Spleen (tissue), 11 donors: Measurements from ENCODE around the gene TLE4. TPM values are rescaled to one million over a fixed set of nuclear protein-coding genes. Genes with fewer than 3 reads are reported as not detected.
A peak's percentile ranks its signal among the peaks of the same experiment; 100 is the strongest.

Experiments
- DNase-seq: peaks from one replicate; pipeline ENCODE4 v3.0.0-alpha.2; 2020
- H3K27ac ChIP-seq, 8 donors: fragments of 200-600 bp; sonication (generic) in 7 of 8; 1 replicate in 4 of 8; 2 replicates in 4 of 8; pipeline versions ENCODE4 v1.5.0 to v1.8.0; 2016 to 2021; ENCODE audit warnings: inconsistent platforms in 4 of 8, mild to moderate bottlenecking in 4 of 8, moderate library complexity in 1 of 8
- H3K27me3 ChIP-seq, 7 donors: fragments of 200-600 bp; sonication (generic) in 6 of 7; replicated peaks in 1 of 7; 1 replicate in 4 of 7; 2 replicates in 3 of 7; pipeline versions ENCODE4 v1.5.0 to v1.8.0; 2016 to 2021; ENCODE audit warnings: inconsistent platforms in 3 of 7, mild to moderate bottlenecking in 1 of 7
- H3K36me3 ChIP-seq, 6 donors: fragments of 200-600 bp; sonication (generic) in 5 of 6; 1 replicate in 4 of 6; 2 replicates in 2 of 6; pipeline versions ENCODE4 v1.5.0 to v1.8.0; 2016 to 2021; ENCODE audit warnings: inconsistent platforms in 2 of 6
- H3K4me1 ChIP-seq, 6 donors: fragments of 200-600 bp; sonication (generic) in 5 of 6; 1 replicate in 3 of 6; 2 replicates in 3 of 6; pipeline versions ENCODE4 v1.5.0 to v1.8.0; 2016 to 2021; ENCODE audit warnings: inconsistent platforms in 3 of 6
- H3K4me3 ChIP-seq, 8 donors: fragments of 200-600 bp; sonication (generic) in 7 of 8; 1 replicate in 4 of 8; 2 replicates in 4 of 8; pipeline versions ENCODE4 v1.5.0 to v1.8.0; 2016 to 2021; ENCODE audit warnings: inconsistent platforms in 4 of 8, mild to moderate bottlenecking in 4 of 8, moderate library complexity in 2 of 8
- H3K9me3 ChIP-seq, 8 donors: fragments of 200-600 bp; sonication (generic) in 7 of 8; 1 replicate in 4 of 8; 2 replicates in 4 of 8; pipeline versions ENCODE4 v1.5.0 to v1.8.0; 2016 to 2021; ENCODE audit warnings: inconsistent platforms in 4 of 8
- CTCF ChIP-seq, 11 experiments: fragments of 200-600 bp in 7 of 11; fragments of 450-650 bp in 4 of 11; sonication (generic) in 4 of 11; IDR thresholded peaks in 8 of 11; conservative IDR thresholded peaks in 3 of 11; 1 replicate in 7 of 11; 2 replicates in 4 of 11; pipeline versions ENCODE4 v1.4.0 to v1.8.0; 2016 to 2021; ENCODE audit warnings: antibody characterized with exemption in 11 of 11, inconsistent platforms in 4 of 11, mild to moderate bottlenecking in 1 of 11
- POLR2A ChIP-seq, 3 donors: fragments of 450-650 bp; IDR thresholded peaks; one replicate each; pipeline ENCODE4 v1.5.1; 2017; ENCODE audit warnings: antibody characterized with exemption in 3 of 3, mild to moderate bottlenecking in 1 of 3
- POLR2AphosphoS5 ChIP-seq, 3 donors: sonication (generic); formaldehyde crosslinking; IDR thresholded peaks; one replicate each; pipeline ENCODE4 v1.5.1; 2017; ENCODE audit warnings: antibody characterized with exemption in 3 of 3
- WGBS, 5 donors: extraction: QIAGEN DNeasy Blood & Tissue Kit in 3 of 5; methylation state at CpG; one replicate each; pipeline versions ENCODE4 v1.1.5 to v1.1.7; 2013 to 2018; 5-methylcytosine and 5-hydroxymethylcytosine counted together
- intact Hi-C: fragments of 100-400 bp; cut with DNase I; formaldehyde crosslinking; loops from one replicate; pipeline ENCODE4 v1.15.0; 2023; ENCODE audit warnings: low total_unique reads
- polyA plus RNA-seq, 3 donors: library from polyadenylated mRNA; stranded (reverse); fragments of 200-250 nt; gene quantifications; one replicate each; pipeline ENCODE4 v1.2.1, GENCODE V29; 2013
- total RNA-seq, 7 donors: library from RNA; depleted of rRNA in 3 of 7; stranded (reverse); fragments of >200 nt in 3 of 7; fragmentation: NEBNext Ultra II Directional in 4 of 7; extraction: Animal tissue kit (Norgen Biotek cat#: 25700) in 4 of 7; gene quantifications; one replicate each; pipeline versions ENCODE4 v1.1.0 to v1.2.1, GENCODE V29; 2016 to 2021
- donor health status: healthy with polysubstance abuse.
- donor health status: DM: no; HTN: no; CAD: no; lungs with moderate emphysema.
- donor health status: DM: no; HTN: no; CAD: no.
- donor health status: Bipolar disorder and iron deficiency.
- donor health status: healthy.
- donor health status: DM: no; HTN: no; CAD: no.
- donor health status: DM: yes; HTN: yes; CAD: no.

TLE4 gene
- total and polyA plus RNA-seq, 10 donors: 7.8 to 92.8 (median 70.5) TPM

GRCh38 chr9:79632060-79632459 lies 60.3 kb downstream of the TLE4 start:
- H3K36me3 ChIP-seq: peaks cover 0 to 22% (median 0%) of the 10 kb centered on the region in 6 donors
- no peaks in the 10 kb centered on the region for H3K27me3 ChIP-seq
- 96 to 99% (median 97%) methylated on average over 5 of the region's 5 CpGs for WGBS, 5 donors
- DNase-seq: no peak
- H3K4me1 ChIP-seq: peaks cover 0 to 78% (median 24%) of the 10 kb centered on the region in 6 donors
- no peak overlapping the region for H3K27ac ChIP-seq
- intact Hi-C loops: no loop called here
- H3K4me3 ChIP-seq: no peak overlapping the region
- no peaks in the 10 kb centered on the region for H3K9me3 ChIP-seq
- TF ChIP-seq POLR2AphosphoS5 (IDR thresholded peaks at IDR 0.05) (no peak), POLR2A (IDR thresholded peaks at IDR 0.05) (no peak), CTCF (IDR thresholded peaks at IDR 0.05 in 8 of 11, conservative IDR thresholded peaks at IDR 0.05 in 3 of 11) (no peak)

GRCh38 chr9:79632705-79633104 lies 60.9 kb downstream of the TLE4 start:
- WGBS, 5 donors: 72 to 93% (median 88%) methylated on average over 1 of the region's 1 CpG
- no peak for TF ChIP-seq POLR2A (IDR thresholded peaks at IDR 0.05)
- TF ChIP-seq POLR2AphosphoS5 (IDR thresholded peaks at IDR 0.05): no peak
- TF ChIP-seq CTCF (IDR thresholded peaks at IDR 0.05 in 8 of 11, conservative IDR thresholded peaks at IDR 0.05 in 3 of 11): no peak
- no peak for DNase-seq
- H3K9me3 ChIP-seq: no peaks in the 10 kb centered on the region
- H3K4me1 ChIP-seq: peaks cover 0 to 84% (median 25%) of the 10 kb centered on the region in 6 donors
- H3K27me3 ChIP-seq: no peaks in the 10 kb centered on the region
- H3K27ac ChIP-seq: peak overlapping the region in 1 of 8 donors; percentile 57
- no peak overlapping the region for H3K4me3 ChIP-seq
- intact Hi-C loops: no loop called here
- peaks cover 0 to 21% (median 0%) of the 10 kb centered on the region in 6 donors for H3K36me3 ChIP-seq

- Histone ChIP-seq H3K4me1 (peaks cover 0 to 81% (median 23%) of the 10 kb centered on the region in 6 donors), H3K4me3 (no peak overlapping the region), H3K9me3 (peaks cover 0 to under 1% (median 0%) of the 10 kb centered on the region in 8 donors), H3K27me3 (no peaks in the 10 kb centered on the region), H3K27ac (peak overlapping the region in 2 of 8 donors; percentile 29 to 57), H3K36me3 (peaks cover 0 to 21% (median 0%) of the 10 kb centered on the region in 6 donors)
- no peak for DNase-seq
- WGBS, 5 donors: 61 to 79% (median 75%) methylated on average over 3 of the region's 3 CpGs
- no peak for TF ChIP-seq POLR2AphosphoS5 (IDR thresholded peaks at IDR 0.05)
- TF ChIP-seq CTCF (IDR thresholded peaks at IDR 0.05 in 8 of 11, conservative IDR thresholded peaks at IDR 0.05 in 3 of 11): no peak
- intact Hi-C loops: no loop called here
Measured at GRCh38 chr9:79633558-79633957, 61.8 kb downstream of the TLE4 start.

GRCh38 chr9:79637177-79637925 lies 65.6 kb downstream of the TLE4 start:
- Histone ChIP-seq H3K27ac (no peak overlapping the region), H3K36me3 (peaks cover 0 to 23% (median 0%) of the 10 kb centered on the region in 6 donors), H3K27me3 (no peaks in the 10 kb centered on the region), H3K4me3 (no peak overlapping the region), H3K9me3 (peaks cover 0 to 6% (median 0%) of the 10 kb centered on the region in 8 donors), H3K4me1 (peaks cover 0 to 70% (median 8%) of the 10 kb centered on the region in 6 donors)
- intact Hi-C loops: no loop called here
- no peak for TF ChIP-seq POLR2AphosphoS5 (IDR thresholded peaks at IDR 0.05)
- 59 to 67% (median 61%) methylated on average over 2 of the region's 2 CpGs for WGBS, 5 donors
- DNase-seq: no peak
